ENCODE results near the gene CDK14. TPM values are rescaled to one million over a fixed set of nuclear protein-coding genes. Genes with fewer than 3 reads are reported as not detected.
A peak's percentile ranks its signal among the peaks of the same experiment; 100 is the strongest.

Gene CDK14
- total RNA-seq, 1 donor: 41.0 TPM

GRCh38 chr7:90951986-90952954, 356.1 kb downstream of the CDK14 start:
- DNase-seq (ENCODE audit: low read depth): no peak
- TF ChIP-seq CTCF (IDR thresholded peaks at IDR 0.05; ENCODE audit: insufficient read depth, low read depth, low read length): no peak
- no peak overlapping the region for H3K4me3 ChIP-seq (ENCODE audit: low read depth, low read length)

- TF ChIP-seq CTCF (IDR thresholded peaks at IDR 0.05; ENCODE audit: insufficient read depth, low read depth, low read length): no peak
- no peak overlapping the region for H3K4me3 ChIP-seq (ENCODE audit: low read depth, low read length)
- DNase-seq (ENCODE audit: low read depth): no peak
These were observed 359.6 kb downstream of the CDK14 start for GRCh38 chr7:90955641-90956207.

GRCh38 chr7:90957883-90958282, 361.8 kb downstream of the CDK14 start:
- H3K4me3 ChIP-seq (ENCODE audit: low read depth, low read length): no peak overlapping the region
- no peak for TF ChIP-seq CTCF (IDR thresholded peaks at IDR 0.05; ENCODE audit: insufficient read depth, low read depth, low read length)
- DNase-seq (ENCODE audit: low read depth): peak; percentile 57

- H3K4me3 ChIP-seq (ENCODE audit: low read depth, low read length): no peak overlapping the region
- peak; percentile 66 for DNase-seq (ENCODE audit: low read depth)
- TF ChIP-seq CTCF (IDR thresholded peaks at IDR 0.05; ENCODE audit: insufficient read depth, low read depth, low read length): no peak
These were observed 362.5 kb downstream of the CDK14 start for GRCh38 chr7:90958647-90959046.

- DNase-seq (ENCODE audit: low read depth): no peak
- H3K4me3 ChIP-seq (ENCODE audit: low read depth, low read length): no peak overlapping the region
- TF ChIP-seq CTCF (IDR thresholded peaks at IDR 0.05; ENCODE audit: insufficient read depth, low read depth, low read length): no peak
These were observed 365.1 kb downstream of the CDK14 start for GRCh38 chr7:90961037-90961725.

- no peak overlapping the region for H3K4me3 ChIP-seq (ENCODE audit: low read depth, low read length)
- DNase-seq (ENCODE audit: low read depth): no peak
- TF ChIP-seq CTCF (IDR thresholded peaks at IDR 0.05; ENCODE audit: insufficient read depth, low read depth, low read length): no peak
These were observed 369.1 kb downstream of the CDK14 start for GRCh38 chr7:90965211-90965610.
